Hypothalamus (tissue), 51 donors: ENCODE data around the gene STX17.
"Not testable (repeated sequence)": the region's sequence is repeated elsewhere in the genome, so short reads cannot be mapped to it uniquely, and the experiment has no call there.

Source experiments
- DNase-seq, 51 donors: peaks; one replicate each; lab custom pipeline; 2025; lab: John Stamatoyannopoulos, UW

STX17 gene

GRCh38 chr9:99966716-99967115 lies 60.3 kb downstream of the STX17 start:
- no peak for DNase-seq

DNA sequence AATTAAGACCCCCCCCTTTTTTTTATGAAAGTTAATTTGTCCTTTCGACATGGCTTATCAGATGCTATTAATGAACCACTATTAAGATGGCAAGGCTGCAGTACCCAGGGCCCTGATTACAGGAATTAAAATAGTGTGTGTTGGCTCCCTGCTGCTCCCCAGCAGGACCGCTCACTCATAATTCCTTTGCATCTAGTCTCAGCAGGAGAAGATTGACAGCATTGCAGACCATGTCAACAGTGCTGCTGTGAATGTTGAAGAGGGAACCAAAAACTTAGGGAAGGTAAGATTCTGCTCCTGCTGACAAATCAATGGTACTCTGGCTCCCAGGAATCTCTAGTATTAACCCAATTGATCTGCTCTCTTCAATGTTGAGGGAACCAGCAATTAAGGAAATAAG lies 61.0 kb downstream of the STX17 start:
- no peak for DNase-seq

DNA sequence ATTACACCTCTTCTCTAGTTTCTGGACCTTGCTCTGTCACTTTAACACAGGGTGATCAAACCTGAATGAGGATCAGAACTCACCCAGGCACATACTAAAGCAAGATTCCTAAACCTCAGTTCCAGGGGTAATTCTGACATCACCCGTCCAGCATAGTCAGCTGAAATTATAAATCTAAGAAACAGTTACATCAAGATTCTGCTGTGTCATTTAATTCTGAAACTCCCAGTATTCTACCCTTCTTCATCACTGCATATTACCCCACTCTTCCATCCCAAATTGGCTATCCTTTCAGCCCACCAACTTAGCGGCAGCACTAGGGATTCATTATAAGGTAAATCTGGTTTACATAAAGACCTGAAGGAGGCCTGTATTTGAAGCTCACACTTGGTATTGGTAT lies 64.0 kb downstream of the STX17 start:
- no peak for DNase-seq

GRCh38 chr9:99971410-99971809 lies 65.0 kb downstream of the STX17 start:
- no peak for DNase-seq

DNA sequence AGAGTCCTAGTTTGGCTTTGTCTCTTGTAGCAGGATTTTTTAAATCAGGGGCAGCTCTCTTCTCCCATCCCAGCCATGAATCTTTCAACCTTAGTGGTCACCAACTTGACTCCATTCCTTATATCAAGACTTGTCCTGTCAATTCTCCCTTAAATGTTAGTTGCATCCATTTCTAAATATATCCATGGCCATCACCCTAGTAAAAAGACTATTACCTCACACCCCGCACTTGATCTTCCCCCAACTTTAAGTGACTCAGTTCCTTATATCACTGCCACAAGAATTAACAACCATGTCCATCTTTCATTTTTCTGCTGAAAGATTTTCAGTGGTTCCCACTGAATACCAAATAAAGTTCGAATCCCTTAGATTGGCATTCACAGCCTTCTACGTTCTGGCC lies 67.0 kb downstream of the STX17 start:
- no peak for DNase-seq

DNA sequence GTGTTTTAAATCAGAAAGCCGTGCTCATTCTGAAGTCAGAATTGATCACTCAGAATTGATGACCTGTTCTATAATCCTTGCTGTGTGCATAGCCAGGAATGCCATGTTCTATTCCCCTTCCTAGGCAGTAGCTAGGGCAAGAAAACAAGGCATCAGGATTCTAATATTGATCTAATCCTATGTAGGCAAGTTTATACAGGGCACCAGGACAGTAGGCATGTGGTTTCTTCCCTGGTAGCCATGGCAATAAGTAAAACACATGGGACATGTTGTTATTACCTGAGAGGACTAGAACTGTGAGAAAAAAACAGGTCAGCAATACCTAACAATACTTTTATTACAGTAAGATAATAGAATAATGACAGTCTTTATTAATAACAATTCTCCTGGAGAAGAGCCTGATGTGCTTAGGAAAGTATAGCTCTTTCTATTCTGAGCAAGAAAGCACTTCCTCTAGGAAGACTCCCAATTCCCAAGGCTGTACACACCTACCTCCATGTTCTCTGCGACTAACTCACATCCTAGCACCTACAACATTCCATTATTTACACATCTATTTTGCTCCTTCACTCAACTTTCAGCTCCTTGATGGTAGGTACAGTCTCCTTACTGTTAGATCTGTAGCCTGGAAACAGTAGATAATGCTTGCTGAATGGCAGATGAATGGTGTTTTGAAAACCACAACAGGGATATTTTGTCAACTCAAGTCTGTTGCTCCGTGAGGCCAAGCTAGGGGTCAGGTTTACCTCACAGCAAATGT lies 70.8 kb downstream of the STX17 start:
- no peak for DNase-seq

- no peak for DNase-seq
These were observed 71.8 kb downstream of the STX17 start for GRCh38 chr9:99978221-99978620.

- DNase-seq = no peak
These were observed 74.1 kb downstream of the STX17 start for GRCh38 chr9:99980598-99980997.

- no peak for DNase-seq
These were observed 80.2 kb downstream of the STX17 start for GRCh38 chr9:99986642-99987041.

GRCh38 chr9:99990508-99990907 lies 84.1 kb downstream of the STX17 start:
- DNase-seq = not testable (repeated sequence)

GRCh38 chr9:99998266-99998665 lies 91.8 kb downstream of the STX17 start:
- DNase-seq = no peak

- DNase-seq = no peak
These were observed 92.4 kb downstream of the STX17 start for GRCh38 chr9:99998866-99999265.

DNA sequence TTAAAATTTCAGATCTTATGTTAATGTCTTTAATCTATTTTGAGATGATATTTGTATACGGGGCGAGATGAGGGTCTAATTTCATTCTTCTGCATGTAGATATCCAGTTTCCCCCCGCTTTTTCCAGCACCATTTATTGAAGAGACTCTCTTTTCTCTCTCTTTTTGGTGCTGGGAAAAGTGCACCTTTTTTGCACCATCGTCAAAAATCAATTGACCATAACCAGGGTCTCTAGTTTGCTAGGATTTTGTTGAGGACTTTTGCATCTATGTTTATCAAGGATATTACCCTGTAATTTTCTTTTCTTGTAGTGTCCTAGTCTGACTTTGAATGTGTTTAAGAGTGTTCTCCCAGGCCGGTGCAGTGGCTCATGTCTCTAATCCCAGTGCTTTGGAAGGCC lies 93.3 kb downstream of the STX17 start:
- DNase-seq = no peak

DNA sequence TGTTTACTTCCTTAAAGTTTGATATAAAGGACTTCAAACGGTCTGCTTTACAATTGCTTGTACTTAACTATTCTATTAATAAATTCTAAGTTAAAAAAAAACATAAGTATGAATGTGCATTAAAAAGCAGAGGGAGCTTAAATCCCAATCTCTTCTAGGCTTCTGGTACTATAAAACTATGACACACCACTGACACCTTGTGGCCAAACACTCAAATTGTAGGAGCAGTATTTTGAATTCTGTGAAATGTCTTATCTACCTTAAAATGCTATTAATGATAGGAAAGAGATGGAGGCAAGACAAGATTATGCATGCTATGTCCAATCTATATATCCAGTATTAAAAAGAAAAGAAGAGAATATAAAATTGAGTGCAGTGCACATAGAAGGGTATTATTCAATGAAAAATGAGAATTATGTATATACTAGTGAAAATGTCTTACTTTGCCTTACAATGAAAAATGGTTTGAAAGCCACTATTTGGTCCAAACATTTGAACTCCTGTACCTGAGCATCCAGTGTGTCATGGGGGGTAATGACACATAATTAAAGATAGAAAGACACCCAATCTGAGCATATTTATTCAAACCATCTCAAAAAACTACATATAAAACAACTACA lies 104.7 kb downstream of the STX17 start:
- DNase-seq = no peak

DNA sequence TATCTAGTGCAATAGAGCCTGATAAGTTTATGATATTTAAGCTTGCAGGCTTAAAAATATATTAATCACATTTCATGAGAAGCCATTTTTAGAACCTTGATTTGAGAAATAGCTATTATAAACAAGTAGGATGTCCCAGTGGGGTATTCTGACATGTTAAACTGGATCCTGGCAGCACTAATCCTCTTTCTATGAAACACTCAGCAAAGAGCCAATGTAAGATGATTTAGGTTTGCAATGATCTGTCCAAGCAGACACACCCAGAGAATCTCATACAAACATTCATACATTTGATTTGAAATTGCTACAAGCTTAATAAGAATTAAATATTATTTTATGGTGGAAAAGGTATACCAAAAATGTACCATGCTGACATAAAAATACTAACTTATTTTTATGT lies 105.8 kb downstream of the STX17 start:
- no peak for DNase-seq

DNA sequence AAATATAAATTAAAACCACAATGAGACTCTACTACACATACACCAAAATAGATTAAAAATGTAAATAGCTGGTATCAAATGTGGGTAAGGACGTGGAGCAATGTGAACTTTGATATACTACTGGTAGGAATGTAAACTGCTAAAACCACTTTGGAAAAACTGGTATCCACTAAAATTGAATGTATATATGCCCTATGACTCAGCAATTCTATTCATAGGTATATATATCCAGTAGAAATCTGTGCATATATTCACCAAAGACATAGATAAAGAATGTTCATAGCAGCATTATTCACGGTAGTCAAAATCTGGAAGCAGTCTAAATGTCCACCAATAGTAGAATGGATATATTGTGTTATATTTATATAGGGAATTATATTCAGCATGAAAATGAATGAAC lies 107.1 kb downstream of the STX17 start:
- DNase-seq = no peak

DNA sequence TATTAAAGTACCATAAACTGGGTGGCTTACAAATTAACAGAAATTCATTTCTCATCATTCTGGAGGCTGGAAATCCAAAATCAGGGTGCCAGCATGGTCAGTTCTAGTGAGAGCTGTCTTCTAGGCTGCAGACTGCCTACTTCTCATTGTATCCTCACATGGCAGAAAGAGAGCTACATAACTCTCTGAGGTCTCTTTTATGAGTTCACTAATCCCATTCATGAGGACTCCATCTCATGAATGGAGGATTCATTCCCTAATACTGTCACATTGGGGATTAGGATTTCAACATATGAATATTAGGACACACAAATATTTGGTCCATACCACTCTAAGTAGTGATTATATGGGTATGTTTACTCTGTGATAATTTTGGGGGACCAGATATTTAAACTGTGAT lies 108.4 kb downstream of the STX17 start:
- DNase-seq = no peak

- no peak for DNase-seq
These were observed 113.1 kb downstream of the STX17 start for GRCh38 chr9:100019541-100019940.
